HL-60 (cell line): ENCODE results near the gene NDUFA13.
A peak's percentile ranks its signal among the peaks of the same experiment; 100 is the strongest.

Experiments used
- DNase-seq, 2 experiments: peaks; one replicate each; pipeline ENCODE4 v3.0.0-alpha.2; 2010 to 2020; ENCODE audit warnings: low read depth in 1 of 2, low spot score in 1 of 2
- H3K27ac ChIP-seq: fragments of 250-450 bp; sonication (Bioruptor Pico); replicated peaks from 2 replicates; pipeline ENCODE4 v1.5.1; 2020; ENCODE audit warnings: mild to moderate bottlenecking, moderate library complexity
- H3K27me3 ChIP-seq: fragments of 250-450 bp; sonication (Bioruptor Pico); 2 replicates; pipeline ENCODE4 v1.5.1; 2021; ENCODE audit warnings: mild to moderate bottlenecking, moderate library complexity; ENCODE audit not compliant: insufficient read depth, poor library complexity, severe bottlenecking
- H3K4me3 ChIP-seq: replicated peaks from 2 replicates; pipeline ENCODE4 v1.5.1; 2011; ENCODE audit warnings: mild to moderate bottlenecking, control low read depth, low read length; ENCODE audit not compliant: insufficient read depth
- CTCF ChIP-seq: IDR thresholded peaks from one replicate; pipeline ENCODE4 v1.5.1; 2011; ENCODE audit warnings: low read length, control low read depth, inconsistent platforms; ENCODE audit not compliant: insufficient read depth
- GABPA ChIP-seq: IDR thresholded peaks from 2 replicates; pipeline ENCODE4 v1.6.1; 2012; ENCODE audit warnings: low read depth
- POLR2AphosphoS5 ChIP-seq: IDR thresholded peaks from 2 replicates; pipeline ENCODE4 v1.6.1; 2012; ENCODE audit warnings: low read depth
- REST ChIP-seq: IDR thresholded peaks from 2 replicates; pipeline ENCODE4 v1.6.1; 2012; ENCODE audit warnings: low read depth; ENCODE audit not compliant: insufficient replicate concordance
- SPI1 ChIP-seq: IDR thresholded peaks from 2 replicates; pipeline ENCODE4 v1.6.1; 2012; ENCODE audit warnings: low read depth, mild to moderate bottlenecking, borderline replicate concordance

NDUFA13 gene

DNA sequence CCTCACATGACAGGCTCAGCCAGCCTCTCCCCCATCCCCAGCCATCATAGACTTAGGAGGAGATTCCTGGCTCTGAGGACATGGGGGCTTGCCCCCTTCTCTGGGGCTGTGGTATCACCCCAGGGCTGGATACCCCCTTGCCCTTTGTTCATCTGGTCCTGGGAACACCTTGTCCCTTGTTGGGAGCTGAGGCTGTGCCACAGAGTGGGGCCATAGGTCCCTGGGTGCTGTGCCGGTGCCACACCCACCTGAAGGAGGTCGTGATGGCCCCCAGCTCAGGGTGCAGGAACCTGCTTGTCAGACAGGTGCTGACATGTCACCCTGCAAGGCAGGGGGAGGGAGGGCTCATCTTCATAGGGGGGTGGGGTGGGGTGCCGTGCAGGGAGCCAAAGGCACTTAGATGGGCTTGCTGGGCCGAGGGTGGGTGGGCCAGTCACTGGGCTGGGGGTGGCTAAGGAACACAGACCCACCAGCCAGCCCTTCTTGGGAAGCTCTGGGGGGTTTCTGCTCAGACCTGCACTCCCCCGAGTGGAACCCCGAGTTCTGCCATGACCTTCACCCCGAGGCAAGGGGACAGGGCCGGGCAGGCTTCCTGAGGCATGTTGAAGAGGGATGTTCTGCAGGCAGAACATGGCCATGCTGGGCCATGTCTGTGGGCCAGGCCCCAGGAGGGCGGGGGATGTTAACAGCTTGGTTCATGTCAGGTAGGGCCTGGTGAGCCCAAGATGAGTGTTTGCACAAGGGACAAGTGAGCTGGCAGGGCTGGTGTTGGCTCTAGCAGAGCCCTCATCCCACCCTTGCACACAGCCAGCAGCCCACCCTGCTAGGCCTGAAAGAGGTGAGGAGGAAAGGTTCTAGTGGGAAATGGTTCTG is 28.7 kb upstream of the NDUFA13 start:
- no peak overlapping the region for H3K4me3 ChIP-seq
- TF ChIP-seq POLR2AphosphoS5 (no peak), CTCF (no peak), SPI1 (no peak)
- no peak for DNase-seq
- H3K27me3 ChIP-seq, result no peaks in the 10 kb centered on the region
- peak overlapping the region; percentile 89 for H3K27ac ChIP-seq

DNA sequence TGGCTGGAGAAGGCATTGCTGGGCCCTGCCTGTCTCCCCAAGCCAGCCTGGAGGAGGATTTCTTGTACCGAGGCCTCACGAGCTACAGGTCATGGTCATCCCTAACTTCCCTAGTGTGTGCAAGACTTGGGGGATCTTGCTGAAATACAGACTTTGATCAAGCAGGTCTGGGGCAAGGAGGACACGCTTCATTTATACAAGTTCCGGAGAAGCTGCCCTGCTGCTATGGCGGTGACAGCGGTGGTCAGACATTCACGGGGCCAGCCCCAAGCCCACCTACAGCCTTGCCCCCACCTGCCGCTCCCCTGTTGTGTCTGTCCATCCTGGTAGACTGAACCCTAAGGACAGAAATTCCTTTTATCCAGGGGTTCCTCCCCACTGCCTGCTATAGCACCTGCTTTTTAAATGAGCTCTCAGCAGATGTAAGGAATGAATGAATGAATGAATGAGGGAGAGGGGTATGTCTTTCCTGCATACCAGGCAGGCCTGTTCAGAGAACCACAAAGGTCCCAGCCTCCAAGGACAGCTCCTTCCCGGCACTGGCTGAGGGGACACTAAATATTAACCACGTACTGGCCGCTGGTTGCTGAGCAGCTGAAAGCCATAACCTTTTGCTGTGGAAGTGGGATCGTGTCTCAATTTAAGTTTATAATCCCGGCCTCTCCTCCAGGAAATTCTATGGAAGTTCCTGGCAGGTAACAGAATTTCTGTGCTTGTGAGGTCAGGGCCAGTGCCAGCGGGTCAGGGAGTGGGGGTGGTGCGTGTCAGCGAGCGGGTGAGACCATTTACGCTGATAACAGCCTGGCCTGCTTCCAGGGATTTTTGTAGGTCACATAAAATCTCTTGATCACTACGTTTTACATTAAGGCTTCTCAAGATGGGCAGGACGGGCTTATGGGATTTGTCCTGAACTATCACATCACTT is 27.8 kb upstream of the NDUFA13 start:
- TF ChIP-seq REST, result no peak
- TF ChIP-seq POLR2AphosphoS5, result no peak
- TF ChIP-seq CTCF, result no peak
- peak in 1 of 2 experiments; percentile 30 for DNase-seq
- Histone ChIP-seq H3K27me3 (no peaks in the 10 kb centered on the region), H3K27ac (peak overlapping the region; percentile 89), H3K4me3 (no peak overlapping the region)

- no peaks in the 10 kb centered on the region for H3K27me3 ChIP-seq
- peak; percentile 96 to 98 for DNase-seq
- H3K27ac ChIP-seq, result peak overlapping the region; percentile 89
- H3K4me3 ChIP-seq, result no peak overlapping the region
- TF ChIP-seq CTCF (no peak), GABPA (no peak), POLR2AphosphoS5 (peak; percentile 61; the same call in 1 of the 2 replicates), REST (no peak), SPI1 (peak; percentile 57; the same call in 1 of the 2 replicates)
Measured at GRCh38 chr19:19488875-19489690, 26.9 kb upstream of the NDUFA13 start.
